HS-5 (cell line): ENCODE results near the gene PDE7B.
"Not testable (repeated sequence)": the region's sequence is repeated elsewhere in the genome, so short reads cannot be mapped to it uniquely, and the experiment has no call there.

Experiments
- DNase-seq: peaks from one replicate; pipeline ENCODE4 v3.0.0-alpha.2; 2012; ENCODE audit warnings: low read depth

The PDE7B gene

GRCh38 chr6:135850882-135851281, 619 bp upstream of the PDE7B start:
- DNase-seq: no peak

GRCh38 chr6:135852746-135853145, 1.2 kb downstream of the PDE7B start:
- DNase-seq: no peak

- no peak for DNase-seq
These were observed 1.7 kb downstream of the PDE7B start for GRCh38 chr6:135853227-135853626.

- DNase-seq: no peak
These were observed 2.5 kb downstream of the PDE7B start for GRCh38 chr6:135853986-135854385.

GRCh38 chr6:135854799-135855198, 3.3 kb downstream of the PDE7B start:
- no peak for DNase-seq

GRCh38 chr6:135858931-135859330, 7.4 kb downstream of the PDE7B start:
- DNase-seq: no peak

- DNase-seq: no peak
These were observed 8.9 kb downstream of the PDE7B start for GRCh38 chr6:135860361-135860760.

GRCh38 chr6:135861189-135861588, 9.7 kb downstream of the PDE7B start:
- no peak for DNase-seq

GRCh38 chr6:135864929-135865328, 13.4 kb downstream of the PDE7B start:
- not testable (repeated sequence) for DNase-seq

- DNase-seq: no peak
These were observed 15.1 kb downstream of the PDE7B start for GRCh38 chr6:135866445-135867123.

GRCh38 chr6:135867332-135867731, 15.8 kb downstream of the PDE7B start:
- no peak for DNase-seq

- no peak for DNase-seq
These were observed 18.4 kb downstream of the PDE7B start for GRCh38 chr6:135869857-135870256.

- DNase-seq: peak; percentile 89
These were observed 19.2 kb downstream of the PDE7B start for GRCh38 chr6:135870722-135871121.

GRCh38 chr6:135871296-135871695, 19.8 kb downstream of the PDE7B start:
- no peak for DNase-seq

GRCh38 chr6:135871878-135872277, 20.4 kb downstream of the PDE7B start:
- DNase-seq: peak; percentile 58

- DNase-seq: no peak
These were observed 23.9 kb downstream of the PDE7B start for GRCh38 chr6:135875446-135875845.

- no peak for DNase-seq
These were observed 24.6 kb downstream of the PDE7B start for GRCh38 chr6:135876058-135876457.

- DNase-seq: no peak
These were observed 26.2 kb downstream of the PDE7B start for GRCh38 chr6:135877666-135878065.

- peak; percentile 46 for DNase-seq
These were observed 28.8 kb downstream of the PDE7B start for GRCh38 chr6:135880066-135880972.

- no peak for DNase-seq
These were observed 31.5 kb downstream of the PDE7B start for GRCh38 chr6:135883045-135883444.

GRCh38 chr6:135883536-135883935, 32.0 kb downstream of the PDE7B start:
- no peak for DNase-seq

GRCh38 chr6:135884136-135884535, 32.6 kb downstream of the PDE7B start:
- DNase-seq: no peak

- DNase-seq: no peak
These were observed 35.6 kb downstream of the PDE7B start for GRCh38 chr6:135887069-135887468.
